ENCODE measurements around the gene CTIF. TPM values are rescaled to one million over a fixed set of nuclear protein-coding genes. Genes with fewer than 3 reads are reported as not detected.

Gene CTIF
- total and polyA plus RNA-seq, 2 experiments from 2014 or later: 22.1 to 27.9 TPM

DNA sequence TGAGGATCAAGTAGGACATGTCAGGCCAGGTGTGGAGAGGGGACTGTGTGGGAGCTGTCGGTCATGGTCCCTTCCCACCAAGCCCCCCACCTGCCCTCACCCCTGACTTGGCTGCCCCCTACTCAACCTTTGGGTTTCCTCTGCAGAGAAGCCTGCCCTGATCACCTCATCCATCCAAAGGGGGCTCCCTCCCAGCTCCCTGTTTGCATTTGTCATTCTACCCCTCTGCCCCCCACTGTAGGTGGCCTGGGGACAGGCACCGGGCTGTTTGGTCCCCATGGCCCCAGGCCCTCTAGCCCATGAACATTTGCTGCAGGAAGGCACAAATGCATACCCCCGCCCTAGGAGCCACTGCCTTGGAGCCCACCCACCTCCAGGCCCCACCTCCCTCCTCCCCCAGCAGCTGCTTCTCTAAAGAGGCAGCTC is 296.9 kb downstream of the CTIF start:
- Histone ChIP-seq H3K4me3 (no peak overlapping the region), H3K4me2 (no peak overlapping the region), H2AFZ (no peak overlapping the region), H3K79me2 (peaks cover 12% of the 10 kb centered on the region), H3K4me1 (ENCODE audit: insufficient read depth) (peaks cover 51% of the 10 kb centered on the region), H3K27ac (no peak overlapping the region), H4K20me1 (ENCODE audit: insufficient read depth, poor library complexity, severe bottlenecking) (no peaks in the 10 kb centered on the region), H3K36me3 (replicated peaks; ENCODE audit: insufficient read depth, low read depth) (no peaks in the 10 kb centered on the region), H3K9me3 (ENCODE audit: low read depth) (no peaks in the 10 kb centered on the region), H3K27me3 (no peaks in the 10 kb centered on the region), H3K9me2 (replicated peaks; ENCODE audit: insufficient read depth) (no peaks in the 10 kb centered on the region)
- DNase-seq (ENCODE audit: low spot score): no peak
- TF ChIP-seq, protein P1, sequence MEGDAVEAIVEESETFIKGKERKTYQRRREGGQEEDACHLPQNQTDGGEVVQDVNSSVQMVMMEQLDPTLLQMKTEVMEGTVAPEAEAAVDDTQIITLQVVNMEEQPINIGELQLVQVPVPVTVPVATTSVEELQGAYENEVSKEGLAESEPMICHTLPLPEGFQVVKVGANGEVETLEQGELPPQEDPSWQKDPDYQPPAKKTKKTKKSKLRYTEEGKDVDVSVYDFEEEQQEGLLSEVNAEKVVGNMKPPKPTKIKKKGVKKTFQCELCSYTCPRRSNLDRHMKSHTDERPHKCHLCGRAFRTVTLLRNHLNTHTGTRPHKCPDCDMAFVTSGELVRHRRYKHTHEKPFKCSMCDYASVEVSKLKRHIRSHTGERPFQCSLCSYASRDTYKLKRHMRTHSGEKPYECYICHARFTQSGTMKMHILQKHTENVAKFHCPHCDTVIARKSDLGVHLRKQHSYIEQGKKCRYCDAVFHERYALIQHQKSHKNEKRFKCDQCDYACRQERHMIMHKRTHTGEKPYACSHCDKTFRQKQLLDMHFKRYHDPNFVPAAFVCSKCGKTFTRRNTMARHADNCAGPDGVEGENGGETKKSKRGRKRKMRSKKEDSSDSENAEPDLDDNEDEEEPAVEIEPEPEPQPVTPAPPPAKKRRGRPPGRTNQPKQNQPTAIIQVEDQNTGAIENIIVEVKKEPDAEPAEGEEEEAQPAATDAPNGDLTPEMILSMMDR (IDR thresholded peaks at IDR 0.05; ENCODE audit: poor library complexity): no peak
- TF ChIP-seq EZH2phosphoT487 (IDR thresholded peaks at IDR 0.05; ENCODE audit: low read depth, severe bottlenecking, unreplicated experiment) (no peak), EZH2 (IDR thresholded peaks at IDR 0.05; ENCODE audit: borderline replicate concordance) (no peak)
- 72% methylated on average over 3 of the region's 3 CpGs for whole genome bisulfite sequencing (ENCODE audit: low lambda C conversion rate, missing lambda C conversion rate)

DNA sequence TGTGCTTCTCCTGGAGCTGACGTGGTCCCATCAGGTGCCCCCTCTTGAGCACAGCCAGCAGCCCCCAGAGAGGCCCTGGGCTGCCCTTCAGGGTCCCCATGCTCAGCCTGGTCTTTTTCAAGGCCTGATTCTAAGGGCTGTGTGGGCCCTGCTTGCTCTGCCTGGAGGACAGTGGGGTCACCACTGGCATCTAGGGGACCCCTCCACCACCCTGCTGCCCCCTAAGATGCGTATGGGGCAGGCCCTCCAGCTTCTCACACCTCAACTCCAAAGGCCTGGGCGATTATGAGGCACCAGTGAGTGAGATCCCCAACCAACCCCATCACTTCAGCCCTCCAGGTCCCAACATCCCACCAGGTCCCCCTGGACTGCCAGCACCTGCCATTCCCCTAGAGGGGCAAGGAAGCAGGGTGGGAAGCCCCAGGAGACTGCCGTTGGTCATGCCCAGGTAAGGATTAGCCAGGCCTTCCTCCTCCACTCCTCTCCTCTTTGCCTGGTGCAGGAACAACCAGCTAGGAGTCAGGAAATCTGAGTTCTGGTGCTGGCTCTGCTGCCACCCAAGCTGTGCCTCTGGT is 297.5 kb downstream of the CTIF start:
- WGBS (ENCODE audit: low lambda C conversion rate, missing lambda C conversion rate): 96% methylated on average over 4 of the region's 4 CpGs
- TF ChIP-seq EZH2 (IDR thresholded peaks at IDR 0.05; ENCODE audit: borderline replicate concordance): no peak
- TF ChIP-seq, protein P1 (IDR thresholded peaks at IDR 0.05; ENCODE audit: poor library complexity): no peak
- TF ChIP-seq EZH2phosphoT487 (IDR thresholded peaks at IDR 0.05; ENCODE audit: low read depth, severe bottlenecking, unreplicated experiment): no peak
- H3K4me1 ChIP-seq (ENCODE audit: insufficient read depth): peaks cover 57% of the 10 kb centered on the region

DNA sequence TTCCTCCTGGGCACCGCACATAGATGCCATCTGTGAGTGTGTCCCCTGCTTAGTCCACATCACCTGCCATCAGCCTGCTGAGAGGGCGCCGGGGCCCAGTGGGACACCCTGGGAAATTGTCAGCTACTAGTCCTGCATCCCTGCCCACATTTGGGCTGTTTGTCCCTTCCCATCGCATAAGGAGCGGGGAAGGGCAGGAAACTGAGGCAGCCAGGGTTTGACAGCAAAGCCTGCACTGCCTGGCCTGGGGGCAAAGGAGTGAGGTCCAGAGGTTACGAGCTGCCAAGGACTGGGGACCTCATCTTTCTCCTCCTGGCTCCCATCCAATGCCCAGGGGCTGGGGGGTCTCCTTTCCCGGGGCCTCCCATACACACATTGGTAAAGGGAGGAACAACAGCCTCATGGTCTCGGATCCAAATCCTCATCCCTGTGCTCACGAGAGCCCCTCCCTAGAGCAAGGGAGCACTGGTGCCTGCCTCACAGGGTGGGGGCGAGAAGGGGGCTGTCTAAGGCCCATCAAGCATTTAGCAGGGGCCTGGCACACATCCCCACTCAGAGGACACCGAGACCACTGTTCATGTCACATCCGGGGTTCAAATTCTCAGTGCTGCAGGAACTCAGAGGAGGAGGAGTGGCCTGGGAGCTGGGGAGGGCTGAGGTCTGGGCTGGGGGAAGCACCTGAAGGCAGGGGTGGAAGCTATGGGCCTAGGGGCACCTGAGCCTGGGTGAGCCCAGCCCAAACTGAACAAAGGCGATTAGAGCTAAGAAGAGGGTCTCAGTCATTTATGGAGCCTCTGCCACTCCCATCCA is 298.2 kb downstream of the CTIF start:
- no peaks in the 10 kb centered on the region for H3K9me3 ChIP-seq (ENCODE audit: low read depth)
- H3K36me3 ChIP-seq (replicated peaks; ENCODE audit: insufficient read depth, low read depth): no peaks in the 10 kb centered on the region
- H2AFZ ChIP-seq: no peak overlapping the region
- WGBS (ENCODE audit: low lambda C conversion rate, missing lambda C conversion rate): 96% methylated on average over 13 of the region's 13 CpGs
- H3K27me3 ChIP-seq: no peaks in the 10 kb centered on the region
- no peaks in the 10 kb centered on the region for H3K9me2 ChIP-seq (replicated peaks; ENCODE audit: insufficient read depth)
- no peak overlapping the region for H3K4me2 ChIP-seq
- H4K20me1 ChIP-seq (ENCODE audit: insufficient read depth, poor library complexity, severe bottlenecking): no peaks in the 10 kb centered on the region
- peaks cover 2% of the 10 kb centered on the region for H3K79me2 ChIP-seq
- H3K4me3 ChIP-seq: no peak overlapping the region
- no peak overlapping the region for H3K27ac ChIP-seq
- TF ChIP-seq EZH2 (IDR thresholded peaks at IDR 0.05; ENCODE audit: borderline replicate concordance) (no peak), EZH2phosphoT487 (IDR thresholded peaks at IDR 0.05; ENCODE audit: low read depth, severe bottlenecking, unreplicated experiment) (no peak)
- TF ChIP-seq, protein P1 (IDR thresholded peaks at IDR 0.05; ENCODE audit: poor library complexity): no peak
- no peak for DNase-seq (ENCODE audit: low spot score)
- H3K4me1 ChIP-seq (ENCODE audit: insufficient read depth): peaks cover 64% of the 10 kb centered on the region

More for the DNA sequence above, 297.5 kb downstream of the CTIF start:
- H3K4me2 ChIP-seq: no peak overlapping the region
- no peak overlapping the region for H2AFZ ChIP-seq
- H3K9me3 ChIP-seq (ENCODE audit: low read depth): no peaks in the 10 kb centered on the region
- no peaks in the 10 kb centered on the region for H3K36me3 ChIP-seq (replicated peaks; ENCODE audit: insufficient read depth, low read depth)
- DNase-seq (ENCODE audit: low spot score): no peak
- H3K4me3 ChIP-seq: no peak overlapping the region
- H3K27me3 ChIP-seq: no peaks in the 10 kb centered on the region
- H3K27ac ChIP-seq: no peak overlapping the region
- H3K9me2 ChIP-seq (replicated peaks; ENCODE audit: insufficient read depth): no peaks in the 10 kb centered on the region
- no peaks in the 10 kb centered on the region for H4K20me1 ChIP-seq (ENCODE audit: insufficient read depth, poor library complexity, severe bottlenecking)
- H3K79me2 ChIP-seq: peaks cover 7% of the 10 kb centered on the region

Data from hepatocyte (in vitro differentiated cells).